Glutamatergic neuron (in vitro differentiated cells): Measurements from ENCODE around the gene NCKIPSD. TPM values are rescaled to one million over a fixed set of nuclear protein-coding genes. Genes with fewer than 3 reads are reported as not detected.

ENCODE experiments used
- DNase-seq: peaks from one replicate; pipeline ENCODE4 v3.0.0; 2022
- H3K27ac Mint-ChIP-seq: one replicate; pipeline ENCODE4 v1.8.0; 2020; ENCODE audit warnings: mild to moderate bottlenecking, mixed read lengths, inconsistent platforms; ENCODE audit not compliant: unreplicated experiment
- H3K27me3 Mint-ChIP-seq: one replicate; pipeline ENCODE4 v1.8.0; 2020; ENCODE audit warnings: mild to moderate bottlenecking, moderate library complexity, mixed read lengths, inconsistent platforms; ENCODE audit not compliant: unreplicated experiment
- H3K36me3 Mint-ChIP-seq: one replicate; pipeline ENCODE4 v1.8.0; 2020; ENCODE audit warnings: mild to moderate bottlenecking, mixed read lengths, inconsistent platforms; ENCODE audit not compliant: unreplicated experiment
- H3K4me1 Mint-ChIP-seq: one replicate; pipeline ENCODE4 v1.8.0; 2020; ENCODE audit warnings: mild to moderate bottlenecking, low read depth, mixed read lengths, inconsistent platforms; ENCODE audit not compliant: unreplicated experiment
- H3K4me3 Mint-ChIP-seq: one replicate; pipeline ENCODE4 v1.8.0; 2020; ENCODE audit warnings: mild to moderate bottlenecking, mixed read lengths, inconsistent platforms; ENCODE audit not compliant: unreplicated experiment
- H3K9me3 Mint-ChIP-seq: one replicate; pipeline ENCODE4 v1.8.0; 2020; ENCODE audit warnings: mild to moderate bottlenecking, moderate library complexity, mixed read lengths, inconsistent platforms; ENCODE audit not compliant: unreplicated experiment
- CTCF ChIP-seq: fragments of 200-600 bp; sonication (generic); IDR thresholded peaks from one replicate; pipeline ENCODE4 v1.5.0; 2021; ENCODE audit not compliant: partially characterized antibody, unreplicated experiment
- total RNA-seq: library from RNA; stranded (reverse); fragmentation: NEBNext Ultra II Directional; extraction: Animal tissue kit (Norgen Biotek cat#: 25700); gene quantifications from one replicate; pipeline ENCODE4 v1.2.1, GENCODE V29; 2021; ENCODE audit not compliant: unreplicated experiment

Gene NCKIPSD
- total RNA-seq, 1 donor from 2014 or later, result 35.5 TPM

DNA sequence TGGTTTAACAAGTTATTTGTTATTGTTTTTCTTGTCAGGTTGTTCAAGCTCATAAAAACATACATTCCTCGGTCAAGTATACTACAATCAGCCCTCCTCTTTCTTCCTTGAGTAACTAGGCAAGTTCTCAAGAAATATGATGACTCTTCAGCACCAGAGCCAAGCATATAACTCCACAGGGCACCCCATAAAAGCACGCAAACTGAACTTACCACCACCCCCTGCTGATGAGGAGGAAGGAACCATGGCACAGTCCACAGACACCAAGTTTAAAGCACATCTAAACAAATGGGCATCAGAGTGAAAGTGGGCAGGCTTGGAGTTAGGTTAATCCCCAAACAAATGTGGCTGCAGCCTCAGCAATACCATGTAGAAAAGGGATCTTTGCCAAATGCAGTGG lies 26.0 kb upstream of the NCKIPSD start:
- peak overlapping the region; percentile 73 for H3K4me3 Mint-ChIP-seq
- H3K9me3 Mint-ChIP-seq, result peaks cover 8% of the 10 kb centered on the region
- no peak for DNase-seq
- H3K4me1 Mint-ChIP-seq, result peaks cover 30% of the 10 kb centered on the region
- peaks cover 3% of the 10 kb centered on the region for H3K36me3 Mint-ChIP-seq
- H3K27ac Mint-ChIP-seq, result peak overlapping the region; percentile 43
- H3K27me3 Mint-ChIP-seq, result peaks cover 8% of the 10 kb centered on the region
- no peak for TF ChIP-seq CTCF

DNA sequence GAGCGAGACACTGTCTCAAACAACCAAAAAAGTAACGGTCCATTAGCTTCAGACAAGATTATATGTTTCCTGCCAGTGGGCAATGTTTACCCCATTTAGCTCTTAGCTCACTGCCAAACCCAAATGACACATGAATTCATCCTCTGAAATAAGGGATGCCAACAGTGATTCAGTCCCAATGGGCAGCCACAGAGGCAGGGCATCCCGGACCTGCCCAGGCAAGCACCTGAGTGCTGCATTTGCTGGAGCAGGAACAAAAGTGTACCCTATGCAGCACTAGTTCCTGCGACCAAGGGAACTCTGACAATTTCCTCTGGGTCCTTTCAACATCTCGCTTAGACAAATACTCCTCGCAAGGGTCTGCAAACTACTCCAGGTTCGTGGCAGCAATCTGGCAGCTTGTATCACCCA lies 23.3 kb upstream of the NCKIPSD start:
- DNase-seq, result no peak
- H3K27ac Mint-ChIP-seq, result peak overlapping the region; percentile 25
- TF ChIP-seq CTCF, result no peak
- H3K27me3 Mint-ChIP-seq, result peaks cover 4% of the 10 kb centered on the region
- H3K9me3 Mint-ChIP-seq, result peaks cover 2% of the 10 kb centered on the region
- peak overlapping the region; percentile 11 for H3K4me3 Mint-ChIP-seq
- peaks cover 3% of the 10 kb centered on the region for H3K36me3 Mint-ChIP-seq
- H3K4me1 Mint-ChIP-seq, result peaks cover 24% of the 10 kb centered on the region

DNA sequence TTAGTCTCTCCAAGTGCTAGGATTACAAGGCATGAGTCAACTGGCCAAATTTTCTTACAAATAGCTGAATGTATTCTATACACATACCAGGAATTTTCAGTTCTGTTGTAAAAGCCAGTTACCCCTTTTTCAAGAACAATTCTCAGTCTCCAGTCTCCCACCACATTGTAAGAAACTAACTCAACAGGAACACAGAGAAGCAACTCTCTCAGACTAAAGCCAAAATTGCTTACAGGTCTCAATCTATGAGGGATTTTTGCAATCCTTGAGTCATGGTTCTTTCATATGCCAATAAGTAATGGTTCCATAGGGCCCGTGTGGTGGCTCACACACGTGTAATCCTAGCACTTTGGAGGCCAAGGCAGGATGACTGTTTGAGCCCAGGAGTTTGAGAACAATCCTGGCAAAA lies 22.8 kb upstream of the NCKIPSD start:
- H3K36me3 Mint-ChIP-seq, result peaks cover 3% of the 10 kb centered on the region

DNA sequence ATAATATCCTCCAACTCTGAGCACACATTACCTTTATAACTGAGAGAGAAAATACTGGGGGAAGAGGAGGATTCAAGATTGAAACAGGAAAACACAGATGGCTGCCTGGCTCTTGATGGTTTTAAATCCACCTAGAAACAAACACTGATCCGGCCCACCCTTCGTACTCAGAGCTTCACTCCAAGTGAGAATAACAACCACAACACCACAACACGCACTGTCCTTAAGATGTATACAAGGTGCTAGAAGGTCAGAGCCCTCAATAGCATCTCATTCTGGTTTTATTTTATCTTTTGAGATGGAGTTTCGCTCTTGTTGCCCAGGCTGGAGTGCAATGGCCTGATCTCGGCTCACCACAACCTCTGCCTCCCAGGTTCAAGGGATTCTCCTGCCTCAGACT lies 21.4 kb upstream of the NCKIPSD start:
- Mint-ChIP-seq H3K27me3 (peaks cover 4% of the 10 kb centered on the region), H3K27ac (no peak overlapping the region), H3K4me3 (no peak overlapping the region), H3K9me3 (peaks cover 2% of the 10 kb centered on the region), H3K4me1 (peaks cover 28% of the 10 kb centered on the region), H3K36me3 (peaks cover 3% of the 10 kb centered on the region)
- TF ChIP-seq CTCF, result no peak
- DNase-seq, result no peak

More for the DNA sequence above, 22.8 kb upstream of the NCKIPSD start:
- DNase-seq, result no peak
- Mint-ChIP-seq H3K4me1 (peaks cover 24% of the 10 kb centered on the region), H3K27me3 (peaks cover 4% of the 10 kb centered on the region), H3K4me3 (peak overlapping the region; percentile 43), H3K27ac (peak overlapping the region; percentile 52), H3K9me3 (peaks cover 2% of the 10 kb centered on the region)
- no peak for TF ChIP-seq CTCF

GRCh38 chr3:48702320-48702920 lies 16.7 kb upstream of the NCKIPSD start:
- TF ChIP-seq CTCF, result no peak
- H3K9me3 Mint-ChIP-seq, result peaks cover 2% of the 10 kb centered on the region
- peaks cover 2% of the 10 kb centered on the region for H3K27me3 Mint-ChIP-seq
- H3K36me3 Mint-ChIP-seq, result no peaks in the 10 kb centered on the region
- peak overlapping the region; percentile 3 for H3K4me3 Mint-ChIP-seq
- DNase-seq, result no peak
- peak overlapping the region; percentile 20 for H3K27ac Mint-ChIP-seq
- H3K4me1 Mint-ChIP-seq, result peaks cover 5% of the 10 kb centered on the region
